ENCODE measurements around the gene QSOX2.

DNA sequence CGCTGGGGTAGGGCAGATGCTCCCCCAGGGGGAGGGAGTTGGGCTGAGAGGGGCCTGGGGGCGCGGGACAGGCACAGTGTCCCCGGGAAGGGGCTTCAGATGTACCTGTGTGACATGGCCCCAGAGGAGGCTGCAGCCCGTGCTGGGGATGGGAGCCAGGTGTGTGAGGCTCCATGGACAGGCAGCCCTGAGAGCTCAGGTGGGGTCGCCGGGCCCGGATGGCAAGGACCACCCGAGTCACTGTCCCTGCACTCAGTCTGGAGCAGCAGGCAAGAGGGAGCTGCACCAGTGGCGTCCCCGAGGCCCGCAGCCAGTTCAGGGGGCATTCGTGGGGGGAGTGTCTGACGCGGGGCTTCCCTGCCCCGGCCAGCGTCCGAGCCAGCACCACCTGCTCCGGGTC is 39.3 kb upstream of the QSOX2 start:
- TF ChIP-seq, protein P1, sequence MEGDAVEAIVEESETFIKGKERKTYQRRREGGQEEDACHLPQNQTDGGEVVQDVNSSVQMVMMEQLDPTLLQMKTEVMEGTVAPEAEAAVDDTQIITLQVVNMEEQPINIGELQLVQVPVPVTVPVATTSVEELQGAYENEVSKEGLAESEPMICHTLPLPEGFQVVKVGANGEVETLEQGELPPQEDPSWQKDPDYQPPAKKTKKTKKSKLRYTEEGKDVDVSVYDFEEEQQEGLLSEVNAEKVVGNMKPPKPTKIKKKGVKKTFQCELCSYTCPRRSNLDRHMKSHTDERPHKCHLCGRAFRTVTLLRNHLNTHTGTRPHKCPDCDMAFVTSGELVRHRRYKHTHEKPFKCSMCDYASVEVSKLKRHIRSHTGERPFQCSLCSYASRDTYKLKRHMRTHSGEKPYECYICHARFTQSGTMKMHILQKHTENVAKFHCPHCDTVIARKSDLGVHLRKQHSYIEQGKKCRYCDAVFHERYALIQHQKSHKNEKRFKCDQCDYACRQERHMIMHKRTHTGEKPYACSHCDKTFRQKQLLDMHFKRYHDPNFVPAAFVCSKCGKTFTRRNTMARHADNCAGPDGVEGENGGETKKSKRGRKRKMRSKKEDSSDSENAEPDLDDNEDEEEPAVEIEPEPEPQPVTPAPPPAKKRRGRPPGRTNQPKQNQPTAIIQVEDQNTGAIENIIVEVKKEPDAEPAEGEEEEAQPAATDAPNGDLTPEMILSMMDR (IDR thresholded peaks at IDR 0.05): no peak
- no peak for TF ChIP-seq POLR2A (IDR thresholded peaks at IDR 0.05)

Data from right lobe of liver (tissue), 4 donors.